Large intestine (tissue), 1 donor: ENCODE measurements around the gene FNBP1. TPM values are rescaled to one million over a fixed set of nuclear protein-coding genes. Genes with fewer than 3 reads are reported as not detected.

ENCODE experiments used
- polyA plus RNA-seq: library from polyadenylated mRNA; unstranded; fragments of 120-200 nt; gene quantifications from one replicate; pipeline ENCODE4 v1.2.1, GENCODE V29; 2013

FNBP1 gene
- polyA plus RNA-seq, 1 donor, result 25.1 TPM

Other genes with a start within 250 kb of the FNBP1 start
- gene TOR1B, start 240.0 kb downstream of the FNBP1 start, polyA plus RNA-seq, result 22.7 TPM
- 32.4 TPM for gene TOR1A, start 219.1 kb downstream of the FNBP1 start, polyA plus RNA-seq
- gene C9orf78, start 207.9 kb downstream of the FNBP1 start, polyA plus RNA-seq, result 47.5 TPM
- 17.7 TPM for gene USP20, start 207.7 kb downstream of the FNBP1 start, polyA plus RNA-seq
- gene GPR107, start 10.7 kb upstream of the FNBP1 start, polyA plus RNA-seq, result 32.3 TPM
- gene NCS1, start 129.2 kb upstream of the FNBP1 start, polyA plus RNA-seq, result 14.7 TPM
- 20.0 TPM for gene HMCN2, start 222.6 kb upstream of the FNBP1 start, polyA plus RNA-seq